ENCODE results near the gene CHCT1. TPM values are rescaled to one million over a fixed set of nuclear protein-coding genes. Genes with fewer than 3 reads are reported as not detected.

The CHCT1 gene
- total RNA-seq, 5 donors from 2014 or later (not counting 1 experiment from before 2014, with no cell fraction given): not detected

- peaks cover 45 to 48% (median 47%) of the 10 kb centered on the region in 3 donors for H3K4me1 Mint-ChIP-seq
- H3K36me3 ChIP-seq (ENCODE audit: control insufficient read depth in 2 of 2, extremely low read depth in 1 of 2, insufficient read depth in 1 of 2, low read length in 1 of 2): no peaks in the 10 kb centered on the region
- H3K36me3 Mint-ChIP-seq: no peaks in the 10 kb centered on the region
- peak overlapping the region; percentile 91 to 95 (median 93) for H3K4me3 Mint-ChIP-seq
- POLR2A ChIA-PET: interaction anchor here (0.5 to 0.9 kb wide), 8 partner anchors 13 to 1733 kb away, joined by 3 to 9 read pairs (median 4); partner anchors contain the start of genes BCAS3 (in 1 of the 2), PPM1D (in 1 of the 2) and SKA2 (in 1 of the 2)
- H3K4me3 ChIP-seq (ENCODE audit: control insufficient read depth in 1 of 2, extremely low read depth in 1 of 2, low read length in 1 of 2): peak overlapping the region; percentile 92 to 97
- H3K9me3 ChIP-seq: no peaks in the 10 kb centered on the region
- peak overlapping the region; percentile 95 to 96 for H3K27ac Mint-ChIP-seq
- H3K27ac ChIP-seq (ENCODE audit: low read length): peak overlapping the region; percentile 93
- H3K27me3 Mint-ChIP-seq: no peaks in the 10 kb centered on the region
- DNase-seq (peak in 2 of 35 experiments; percentile 2 to 15), ATAC-seq (replicated peaks in 1 of 4) (peak; percentile 28 to 40 (median 30))
- CTCF ChIA-PET: interaction anchor here in 1 of 2 donors (0.5 to 1.0 kb wide), 6 partner anchors 135 to 1923 kb away, joined by 3 to 5 read pairs (median 4); partner anchors contain the start of gene PPM1D
- under 1% methylated on average over 22 of the region's 36 CpGs for WGBS (ENCODE audit: insufficient coverage)
- no peaks in the 10 kb centered on the region for H3K9me3 Mint-ChIP-seq
- no peaks in the 10 kb centered on the region for H3K27me3 ChIP-seq (replicated peaks in 1 of 2; ENCODE audit: control insufficient read depth in 2 of 2, extremely low read depth in 1 of 2, insufficient read depth in 2 of 2, low read length in 1 of 2)
- H3K4me1 ChIP-seq (ENCODE audit: control insufficient read depth in 1 of 2, extremely low read depth in 1 of 2, insufficient read depth in 2 of 2, low read length in 2 of 2): peaks cover 19 to 23% of the 10 kb centered on the region in 2 experiments
These were observed 30.7 kb upstream of the CHCT1 start for GRCh38 chr17:60391471-60392041.

GRCh38 chr17:60392042-60392844 is 30.0 kb upstream of the CHCT1 start, which contains the start of gene USP32:
TSS of gene USP32 (minus strand) at chr17:60392133. CDS start at chr17:60391939, 194 bp downstream.
- ChIA-PET POLR2A (interaction anchor here (0.5 to 0.9 kb wide), 7 partner anchors 206 to 1734 kb away, joined by 3 to 8 read pairs (median 3); partner anchors contain the start of genes BCAS3 (in 1 of the 2), PPM1D (in 1 of the 2) and SKA2 (in 1 of the 2)), CTCF (interaction anchor here in 1 of 2 donors (0.5 to 1.0 kb wide), 6 partner anchors 135 to 1924 kb away, joined by 3 to 5 read pairs (median 4); partner anchors contain the start of gene PPM1D)
- H3K4me1 ChIP-seq (ENCODE audit: control insufficient read depth in 1 of 2, extremely low read depth in 1 of 2, insufficient read depth in 2 of 2, low read length in 2 of 2): peaks cover 19 to 23% of the 10 kb centered on the region in 2 experiments
- peak; percentile 90 to 94 (median 91) for ATAC-seq (replicated peaks in 1 of 4)
- 0% methylated on average over 57 of the region's 68 CpGs for WGBS (ENCODE audit: insufficient coverage)
- peak within 1 kb of the TSS; percentile 95 to 96 for H3K27ac Mint-ChIP-seq
- H3K27me3 ChIP-seq (replicated peaks in 1 of 2; ENCODE audit: control insufficient read depth in 2 of 2, extremely low read depth in 1 of 2, insufficient read depth in 2 of 2, low read length in 1 of 2): no peaks in the 10 kb centered on the region
- no peaks in the 10 kb centered on the region for H3K9me3 ChIP-seq
- H3K4me3 ChIP-seq (ENCODE audit: control insufficient read depth in 1 of 2, extremely low read depth in 1 of 2, low read length in 1 of 2): peak within 1 kb of the TSS; percentile 92 to 97
- peak within 1 kb of the TSS; percentile 91 to 95 (median 93) for H3K4me3 Mint-ChIP-seq
- peak; percentile 93 to 99 (median 96) for DNase-seq
- no peaks in the 10 kb centered on the region for H3K9me3 Mint-ChIP-seq
- no peaks in the 10 kb centered on the region for H3K36me3 ChIP-seq (ENCODE audit: control insufficient read depth in 2 of 2, extremely low read depth in 1 of 2, insufficient read depth in 1 of 2, low read length in 1 of 2)
- H3K27me3 Mint-ChIP-seq: no peaks in the 10 kb centered on the region
- H3K36me3 Mint-ChIP-seq: no peaks in the 10 kb centered on the region
- peak within 1 kb of the TSS; percentile 93 for H3K27ac ChIP-seq (ENCODE audit: low read length)
- H3K4me1 Mint-ChIP-seq: peaks cover 41 to 42% (median 41%) of the 10 kb centered on the region in 3 donors

GRCh38 chr17:60392845-60393702 is 29.2 kb upstream of the CHCT1 start:
- Mint-ChIP-seq H3K27me3 (no peaks in the 10 kb centered on the region), H3K9me3 (no peaks in the 10 kb centered on the region), H3K4me1 (peaks cover 43 to 44% (median 44%) of the 10 kb centered on the region in 3 donors), H3K4me3 (peak overlapping the region; percentile 91 to 95 (median 93)), H3K27ac (peak overlapping the region; percentile 95 to 96), H3K36me3 (no peaks in the 10 kb centered on the region)
- DNase-seq (peak in 6 of 35 experiments; percentile 1 to 44 (median 4)), ATAC-seq (replicated peaks in 1 of 4) (no peak)
- Histone ChIP-seq H3K27me3 (replicated peaks in 1 of 2; ENCODE audit: control insufficient read depth in 2 of 2, extremely low read depth in 1 of 2, insufficient read depth in 2 of 2, low read length in 1 of 2) (no peaks in the 10 kb centered on the region), H3K9me3 (no peaks in the 10 kb centered on the region), H3K36me3 (ENCODE audit: control insufficient read depth in 2 of 2, extremely low read depth in 1 of 2, insufficient read depth in 1 of 2, low read length in 1 of 2) (no peaks in the 10 kb centered on the region), H3K27ac (ENCODE audit: low read length) (peak overlapping the region; percentile 93), H3K4me1 (ENCODE audit: control insufficient read depth in 1 of 2, extremely low read depth in 1 of 2, insufficient read depth in 2 of 2, low read length in 2 of 2) (peaks cover 21 to 26% of the 10 kb centered on the region in 2 experiments), H3K4me3 (ENCODE audit: control insufficient read depth in 1 of 2, extremely low read depth in 1 of 2, low read length in 1 of 2) (peak overlapping the region; percentile 89 to 97)
- WGBS (ENCODE audit: insufficient coverage): 25% methylated on average over 8 of the region's 17 CpGs
- ChIA-PET CTCF (interaction anchor here in 1 of 2 donors (0.6 kb wide), 1 partner anchor 245 kb away, joined by 3 read pairs; no protein-coding TSS in a partner anchor), POLR2A (no interaction called here)

- CTCF ChIA-PET: interaction anchor here in 1 of 2 donors (0.6 kb wide), 1 partner anchor 244 kb away, joined by 3 read pairs; no protein-coding TSS in a partner anchor
- Mint-ChIP-seq H3K27me3 (no peaks in the 10 kb centered on the region), H3K9me3 (no peaks in the 10 kb centered on the region), H3K4me3 (no peak overlapping the region), H3K4me1 (peaks cover 37 to 41% (median 39%) of the 10 kb centered on the region in 3 donors), H3K27ac (peak overlapping the region in 1 of 2 donors; percentile 16), H3K36me3 (no peaks in the 10 kb centered on the region)
- Histone ChIP-seq H3K36me3 (ENCODE audit: control insufficient read depth in 2 of 2, extremely low read depth in 1 of 2, insufficient read depth in 1 of 2, low read length in 1 of 2) (no peaks in the 10 kb centered on the region), H3K27me3 (replicated peaks in 1 of 2; ENCODE audit: control insufficient read depth in 2 of 2, extremely low read depth in 1 of 2, insufficient read depth in 2 of 2, low read length in 1 of 2) (no peaks in the 10 kb centered on the region), H3K9me3 (no peaks in the 10 kb centered on the region), H3K4me1 (ENCODE audit: control insufficient read depth in 1 of 2, extremely low read depth in 1 of 2, insufficient read depth in 2 of 2, low read length in 2 of 2) (peaks cover 24 to 28% of the 10 kb centered on the region in 2 experiments), H3K4me3 (ENCODE audit: control insufficient read depth in 1 of 2, extremely low read depth in 1 of 2, low read length in 1 of 2) (no peak overlapping the region), H3K27ac (ENCODE audit: low read length) (no peak overlapping the region)
- DNase-seq (no peak), ATAC-seq (replicated peaks in 1 of 4) (no peak)
- POLR2A ChIA-PET: interaction anchor here in 1 of 2 donors (0.6 kb wide), 1 partner anchor 73 kb away, joined by 3 read pairs; no protein-coding TSS in a partner anchor
- 100% methylated on average over 4 of the region's 17 CpGs for WGBS (ENCODE audit: insufficient coverage)
These were observed 28.2 kb upstream of the CHCT1 start for GRCh38 chr17:60393840-60394723.

GRCh38 chr17:60395508-60396065 is 26.7 kb upstream of the CHCT1 start:
- H3K27me3 ChIP-seq (replicated peaks in 1 of 2; ENCODE audit: control insufficient read depth in 2 of 2, extremely low read depth in 1 of 2, insufficient read depth in 2 of 2, low read length in 1 of 2): no peaks in the 10 kb centered on the region
- Mint-ChIP-seq H3K4me3 (no peak overlapping the region), H3K4me1 (peaks cover 26 to 28% (median 26%) of the 10 kb centered on the region in 3 donors), H3K27me3 (no peaks in the 10 kb centered on the region), H3K9me3 (no peaks in the 10 kb centered on the region), H3K36me3 (no peaks in the 10 kb centered on the region), H3K27ac (no peak overlapping the region)
- CTCF ChIA-PET: no interaction called here
- peaks cover 21 to 26% of the 10 kb centered on the region in 2 experiments for H3K4me1 ChIP-seq (ENCODE audit: control insufficient read depth in 1 of 2, extremely low read depth in 1 of 2, insufficient read depth in 2 of 2, low read length in 2 of 2)
- POLR2A ChIA-PET: no interaction called here
- H3K27ac ChIP-seq (ENCODE audit: low read length): no peak overlapping the region
- no CpG with 5 or more reads among the region's 4 CpGs for WGBS (ENCODE audit: insufficient coverage)
- ATAC-seq (replicated peaks in 1 of 4) (no peak), DNase-seq (no peak)
- no peaks in the 10 kb centered on the region for H3K9me3 ChIP-seq
- no peak overlapping the region for H3K4me3 ChIP-seq (ENCODE audit: control insufficient read depth in 1 of 2, extremely low read depth in 1 of 2, low read length in 1 of 2)
- H3K36me3 ChIP-seq (ENCODE audit: control insufficient read depth in 2 of 2, extremely low read depth in 1 of 2, insufficient read depth in 1 of 2, low read length in 1 of 2): no peaks in the 10 kb centered on the region

Measured in T-cell (primary cell).